Ishikawa (cell line): Measurements from ENCODE around the gene EDIL3.

Source experiments
- CREB1 ChIP-seq: IDR thresholded peaks from 2 replicates; pipeline ENCODE4 v1.6.1; 2012; ENCODE audit warnings: low read depth
- EP300 ChIP-seq: IDR thresholded peaks from 2 replicates; pipeline ENCODE4 v1.6.1; 2012; ENCODE audit warnings: borderline replicate concordance
- FOXM1 ChIP-seq: IDR thresholded peaks from 2 replicates; pipeline ENCODE4 v1.6.1; 2012; ENCODE audit warnings: low read depth, borderline replicate concordance
- NFIC ChIP-seq: IDR thresholded peaks from 2 replicates; pipeline ENCODE4 v1.6.1; 2012
- RAD21 ChIP-seq: IDR thresholded peaks from 2 replicates; pipeline ENCODE4 v1.6.1; 2012; ENCODE audit warnings: low read depth
- TAF1 ChIP-seq: IDR thresholded peaks from 2 replicates; pipeline ENCODE4 v1.6.1; 2012; ENCODE audit warnings: low read depth, mild to moderate bottlenecking
- TCF12 ChIP-seq: IDR thresholded peaks from 2 replicates; pipeline ENCODE4 v1.6.1; 2012; ENCODE audit warnings: low read depth
- TEAD4 ChIP-seq: IDR thresholded peaks from 2 replicates; pipeline ENCODE4 v1.6.1; 2012
- YY1 ChIP-seq: IDR thresholded peaks from 2 replicates; pipeline ENCODE4 v1.6.1; 2012; ENCODE audit warnings: low read depth
- ZBTB7A ChIP-seq: IDR thresholded peaks from 2 replicates; pipeline ENCODE4 v1.6.1; 2012; ENCODE audit warnings: low read depth
- TF ChIP-seq, protein P1 (sequence below): IDR thresholded peaks from 2 replicates; pipeline ENCODE4 v1.6.1; 2012
- TF ChIP-seq, protein P2 (sequence below): IDR thresholded peaks from 2 replicates; pipeline ENCODE4 v1.6.1; 2012; ENCODE audit warnings: low read depth, mild to moderate bottlenecking
- TF ChIP-seq, protein P3 (sequence below): IDR thresholded peaks from 2 replicates; pipeline ENCODE4 v1.6.1; 2012

DNA sequence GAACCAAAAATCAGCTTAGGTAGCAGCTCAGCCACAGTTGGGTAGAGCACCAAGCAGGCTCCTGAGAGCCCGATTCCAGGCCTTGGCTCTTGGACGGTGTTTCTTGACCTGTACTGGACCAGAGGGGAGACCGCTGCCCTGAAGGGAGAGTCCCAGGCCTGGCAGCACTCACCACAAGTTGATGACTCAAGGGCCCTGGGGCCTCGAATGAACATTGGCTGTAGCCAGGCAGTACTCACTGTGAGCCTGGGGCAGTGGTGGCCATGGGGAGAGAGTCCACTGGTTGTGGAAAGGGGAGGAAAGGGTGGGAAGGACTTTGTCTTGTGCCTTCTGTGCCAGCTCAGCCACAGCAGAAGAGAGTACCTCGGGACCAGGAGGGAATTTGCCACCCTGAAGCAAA lies 166.1 kb downstream of the EDIL3 start:
- TF ChIP-seq, protein P1, sequence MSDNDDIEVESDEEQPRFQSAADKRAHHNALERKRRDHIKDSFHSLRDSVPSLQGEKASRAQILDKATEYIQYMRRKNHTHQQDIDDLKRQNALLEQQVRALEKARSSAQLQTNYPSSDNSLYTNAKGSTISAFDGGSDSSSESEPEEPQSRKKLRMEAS, result no peak
- TF ChIP-seq, protein P2, sequence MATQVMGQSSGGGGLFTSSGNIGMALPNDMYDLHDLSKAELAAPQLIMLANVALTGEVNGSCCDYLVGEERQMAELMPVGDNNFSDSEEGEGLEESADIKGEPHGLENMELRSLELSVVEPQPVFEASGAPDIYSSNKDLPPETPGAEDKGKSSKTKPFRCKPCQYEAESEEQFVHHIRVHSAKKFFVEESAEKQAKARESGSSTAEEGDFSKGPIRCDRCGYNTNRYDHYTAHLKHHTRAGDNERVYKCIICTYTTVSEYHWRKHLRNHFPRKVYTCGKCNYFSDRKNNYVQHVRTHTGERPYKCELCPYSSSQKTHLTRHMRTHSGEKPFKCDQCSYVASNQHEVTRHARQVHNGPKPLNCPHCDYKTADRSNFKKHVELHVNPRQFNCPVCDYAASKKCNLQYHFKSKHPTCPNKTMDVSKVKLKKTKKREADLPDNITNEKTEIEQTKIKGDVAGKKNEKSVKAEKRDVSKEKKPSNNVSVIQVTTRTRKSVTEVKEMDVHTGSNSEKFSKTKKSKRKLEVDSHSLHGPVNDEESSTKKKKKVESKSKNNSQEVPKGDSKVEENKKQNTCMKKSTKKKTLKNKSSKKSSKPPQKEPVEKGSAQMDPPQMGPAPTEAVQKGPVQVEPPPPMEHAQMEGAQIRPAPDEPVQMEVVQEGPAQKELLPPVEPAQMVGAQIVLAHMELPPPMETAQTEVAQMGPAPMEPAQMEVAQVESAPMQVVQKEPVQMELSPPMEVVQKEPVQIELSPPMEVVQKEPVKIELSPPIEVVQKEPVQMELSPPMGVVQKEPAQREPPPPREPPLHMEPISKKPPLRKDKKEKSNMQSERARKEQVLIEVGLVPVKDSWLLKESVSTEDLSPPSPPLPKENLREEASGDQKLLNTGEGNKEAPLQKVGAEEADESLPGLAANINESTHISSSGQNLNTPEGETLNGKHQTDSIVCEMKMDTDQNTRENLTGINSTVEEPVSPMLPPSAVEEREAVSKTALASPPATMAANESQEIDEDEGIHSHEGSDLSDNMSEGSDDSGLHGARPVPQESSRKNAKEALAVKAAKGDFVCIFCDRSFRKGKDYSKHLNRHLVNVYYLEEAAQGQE, result no peak
- TF ChIP-seq YY1 (no peak), NFIC (no peak), EP300 (no peak), TAF1 (no peak), CREB1 (no peak), RAD21 (no peak), TCF12 (no peak), TEAD4 (no peak), ZBTB7A (no peak), FOXM1 (no peak)
- TF ChIP-seq, protein P3, sequence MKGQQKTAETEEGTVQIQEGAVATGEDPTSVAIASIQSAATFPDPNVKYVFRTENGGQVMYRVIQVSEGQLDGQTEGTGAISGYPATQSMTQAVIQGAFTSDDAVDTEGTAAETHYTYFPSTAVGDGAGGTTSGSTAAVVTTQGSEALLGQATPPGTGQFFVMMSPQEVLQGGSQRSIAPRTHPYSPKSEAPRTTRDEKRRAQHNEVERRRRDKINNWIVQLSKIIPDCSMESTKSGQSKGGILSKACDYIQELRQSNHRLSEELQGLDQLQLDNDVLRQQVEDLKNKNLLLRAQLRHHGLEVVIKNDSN, result no peak
